Natural killer cell (primary cell): ENCODE measurements around the gene NDFIP1. TPM values are rescaled to one million over a fixed set of nuclear protein-coding genes. Genes with fewer than 3 reads are reported as not detected.

Experiments
- ATAC-seq, 3 donors: fragments of 150-1000 bp in 2 of 3; fragments of 200-7000 bp in 1 of 3; cut with Tn5 transposase; 1 replicate in 1 of 3; 2 replicates in 2 of 3; pipeline ENCODE4 v1.10.0; 2021; ENCODE audit warnings: mild to moderate bottlenecking in 2 of 3, moderate library complexity in 2 of 3
- DNase-seq, 2 donors: peaks; one replicate each; pipeline versions ENCODE4 v3.0.0 to v3.0.0-alpha.2; 2013 to 2021; ENCODE audit warnings: mixed read lengths in 1 of 2
- H3K27ac ChIP-seq: one replicate; pipeline ENCODE4 v1.5.1; 2013; ENCODE audit warnings: mild to moderate bottlenecking, low read length
- H3K27me3 ChIP-seq: one replicate; pipeline ENCODE4 v1.6.1; 2013; ENCODE audit warnings: low read length; ENCODE audit not compliant: control insufficient read depth, insufficient read depth
- H3K36me3 ChIP-seq: one replicate; pipeline ENCODE4 v1.6.1; 2013; ENCODE audit warnings: low read length; ENCODE audit not compliant: control insufficient read depth, insufficient read depth
- H3K4me1 ChIP-seq: one replicate; pipeline ENCODE4 v1.6.1; 2013; ENCODE audit warnings: low read length; ENCODE audit not compliant: control insufficient read depth, insufficient read depth
- H3K4me3 ChIP-seq: one replicate; pipeline ENCODE4 v1.5.1; 2013; ENCODE audit warnings: low read length
- H3K9me3 ChIP-seq: one replicate; pipeline ENCODE4 v1.6.1; 2013; ENCODE audit warnings: low read length; ENCODE audit not compliant: control insufficient read depth, insufficient read depth
- H3K27ac Mint-ChIP-seq, 2 donors: one replicate each; pipeline ENCODE4 v1.8.0; 2022; ENCODE audit warnings: mild to moderate bottlenecking in 2 of 2, mixed read lengths in 2 of 2, moderate library complexity in 1 of 2
- H3K27me3 Mint-ChIP-seq, 2 donors: one replicate each; pipeline ENCODE4 v1.8.0; 2022; ENCODE audit warnings: low read depth in 2 of 2, mixed read lengths in 2 of 2
- H3K36me3 Mint-ChIP-seq: one replicate; pipeline ENCODE4 v1.8.0; 2022; ENCODE audit warnings: mixed read lengths
- H3K4me1 Mint-ChIP-seq, 2 donors: one replicate each; pipeline ENCODE4 v1.8.0; 2022; ENCODE audit warnings: mixed read lengths in 2 of 2
- H3K4me3 Mint-ChIP-seq: one replicate; pipeline ENCODE4 v1.8.0; 2022; ENCODE audit warnings: mild to moderate bottlenecking, moderate library complexity, mixed read lengths
- H3K9me3 Mint-ChIP-seq, 2 donors: one replicate each; pipeline ENCODE4 v1.8.0; 2022; ENCODE audit warnings: mixed read lengths in 2 of 2
- WGBS: methylation state at CpG from one replicate; pipeline ENCODE4 v1.1.7; 2013; ENCODE audit warnings: missing lambda C conversion rate; ENCODE audit not compliant: insufficient coverage; 5-methylcytosine and 5-hydroxymethylcytosine counted together
- intact Hi-C: fragments of 100-400 bp; cut with micrococcal nuclease; formaldehyde crosslinking; loops from one replicate; pipeline ENCODE4 v1.14.2; 2022
- total RNA-seq, 4 donors: library from RNA; stranded (reverse); fragments of 120-200 nt in 1 of 4; gene quantifications; one replicate each; pipeline versions ENCODE4 v1.2.3 to v1.2.4, GENCODE V29; 2013 to 2022
- TF ChIP-seq, protein P1 (sequence below): fragments of 200-600 bp; IDR thresholded peaks from one replicate; pipeline ENCODE4 v1.8.0; 2022; ENCODE audit warnings: antibody characterized with exemption

The NDFIP1 gene
- total RNA-seq, 3 donors from 2014 or later (not counting 1 experiment from before 2014, with no cell fraction given) = 45.4 to 57.6 (median 51.7) TPM

DNA sequence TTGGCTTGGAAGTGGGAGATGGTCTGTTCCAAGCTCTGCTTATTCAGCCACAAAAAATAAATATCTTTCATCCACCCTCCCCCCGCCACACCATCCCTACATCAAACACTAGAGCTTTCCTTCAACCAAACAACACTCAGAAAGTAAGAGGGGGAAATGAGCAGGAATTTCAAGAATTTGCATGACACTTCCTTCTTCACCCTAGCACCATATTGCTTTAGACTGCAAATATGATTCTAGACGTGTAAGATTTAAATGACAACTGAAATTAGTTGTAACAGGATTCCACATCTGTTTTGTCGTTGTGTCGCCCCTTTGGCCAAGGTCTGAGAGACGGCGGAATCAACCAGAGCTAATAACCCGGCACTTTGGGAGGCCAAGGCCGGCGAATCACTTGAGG is 88.5 kb downstream of the NDFIP1 start:
- H3K4me3 Mint-ChIP-seq = no peak overlapping the region
- no peaks in the 10 kb centered on the region for H3K27me3 ChIP-seq
- no peak overlapping the region for H3K27ac ChIP-seq
- no peaks in the 10 kb centered on the region for H3K36me3 Mint-ChIP-seq
- H3K4me1 Mint-ChIP-seq = no peaks in the 10 kb centered on the region
- no peak overlapping the region for H3K27ac Mint-ChIP-seq
- 96% methylated on average over 8 of the region's 9 CpGs for WGBS
- no peaks in the 10 kb centered on the region for H3K36me3 ChIP-seq
- TF ChIP-seq, protein P1, sequence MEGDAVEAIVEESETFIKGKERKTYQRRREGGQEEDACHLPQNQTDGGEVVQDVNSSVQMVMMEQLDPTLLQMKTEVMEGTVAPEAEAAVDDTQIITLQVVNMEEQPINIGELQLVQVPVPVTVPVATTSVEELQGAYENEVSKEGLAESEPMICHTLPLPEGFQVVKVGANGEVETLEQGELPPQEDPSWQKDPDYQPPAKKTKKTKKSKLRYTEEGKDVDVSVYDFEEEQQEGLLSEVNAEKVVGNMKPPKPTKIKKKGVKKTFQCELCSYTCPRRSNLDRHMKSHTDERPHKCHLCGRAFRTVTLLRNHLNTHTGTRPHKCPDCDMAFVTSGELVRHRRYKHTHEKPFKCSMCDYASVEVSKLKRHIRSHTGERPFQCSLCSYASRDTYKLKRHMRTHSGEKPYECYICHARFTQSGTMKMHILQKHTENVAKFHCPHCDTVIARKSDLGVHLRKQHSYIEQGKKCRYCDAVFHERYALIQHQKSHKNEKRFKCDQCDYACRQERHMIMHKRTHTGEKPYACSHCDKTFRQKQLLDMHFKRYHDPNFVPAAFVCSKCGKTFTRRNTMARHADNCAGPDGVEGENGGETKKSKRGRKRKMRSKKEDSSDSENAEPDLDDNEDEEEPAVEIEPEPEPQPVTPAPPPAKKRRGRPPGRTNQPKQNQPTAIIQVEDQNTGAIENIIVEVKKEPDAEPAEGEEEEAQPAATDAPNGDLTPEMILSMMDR = no peak
- H3K9me3 ChIP-seq = no peaks in the 10 kb centered on the region
- H3K27me3 Mint-ChIP-seq = peaks cover 0 to 7% of the 10 kb centered on the region in 2 donors
- no peaks in the 10 kb centered on the region for H3K4me1 ChIP-seq
- intact Hi-C loops = no loop called here
- ATAC-seq = no peak
- H3K4me3 ChIP-seq = no peak overlapping the region
- no peak for DNase-seq
- no peaks in the 10 kb centered on the region for H3K9me3 Mint-ChIP-seq

DNA sequence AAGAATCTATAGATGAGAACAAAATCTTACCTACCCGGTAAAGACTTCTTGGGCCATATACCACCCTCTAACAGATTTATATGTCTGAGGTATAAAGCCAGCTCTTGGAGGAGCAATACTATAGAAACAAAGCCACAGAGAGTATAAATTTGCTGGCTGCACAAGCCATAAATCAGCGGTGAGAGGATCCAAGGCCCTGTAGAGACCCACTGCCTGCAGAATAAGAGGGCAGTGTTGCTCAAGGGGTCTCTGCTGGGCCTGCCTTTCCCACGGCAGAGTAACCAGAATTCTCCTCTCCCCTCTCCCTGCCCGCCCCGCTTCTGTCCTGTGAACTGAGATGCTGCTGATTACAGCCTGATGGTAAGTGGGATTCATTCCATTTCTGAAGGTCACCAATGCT is 89.2 kb downstream of the NDFIP1 start:
- H3K27me3 ChIP-seq = no peaks in the 10 kb centered on the region
- intact Hi-C loops = no loop called here
- H3K27ac Mint-ChIP-seq = no peak overlapping the region
- TF ChIP-seq, protein P1 = no peak
- no peak overlapping the region for H3K4me3 Mint-ChIP-seq
- H3K27me3 Mint-ChIP-seq = peaks cover 2 to 7% of the 10 kb centered on the region in 2 donors
- WGBS = 94% methylated on average over 4 of the region's 5 CpGs
- H3K4me1 Mint-ChIP-seq = no peaks in the 10 kb centered on the region
- no peak overlapping the region for H3K4me3 ChIP-seq
- H3K9me3 ChIP-seq = no peaks in the 10 kb centered on the region
- H3K4me1 ChIP-seq = no peaks in the 10 kb centered on the region
- H3K9me3 Mint-ChIP-seq = no peaks in the 10 kb centered on the region
- no peaks in the 10 kb centered on the region for H3K36me3 Mint-ChIP-seq
- no peak overlapping the region for H3K27ac ChIP-seq
- H3K36me3 ChIP-seq = no peaks in the 10 kb centered on the region
- no peak for ATAC-seq
- DNase-seq = no peak

DNA sequence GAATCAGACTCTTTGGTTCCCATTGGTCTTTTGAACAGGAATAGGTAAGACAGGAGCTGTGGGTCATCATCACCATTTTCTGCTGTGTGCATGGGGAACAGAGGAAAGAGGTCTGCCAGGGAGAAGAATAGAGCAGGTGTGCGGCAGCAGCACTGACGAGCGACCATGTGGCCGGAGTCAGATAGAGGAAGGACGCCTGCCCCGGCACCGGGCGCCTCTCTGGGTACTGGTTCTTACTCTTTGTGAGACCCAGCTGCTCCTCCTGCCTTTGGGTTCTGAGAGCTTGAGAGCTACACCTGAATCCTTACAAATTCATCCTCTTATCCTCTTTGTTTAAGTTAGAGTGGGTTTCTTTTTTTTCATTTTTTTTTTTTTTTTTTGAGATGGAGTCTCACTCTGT is 90.8 kb downstream of the NDFIP1 start:
- H3K9me3 Mint-ChIP-seq = no peaks in the 10 kb centered on the region
- Histone ChIP-seq H3K9me3 (no peaks in the 10 kb centered on the region), H3K4me3 (no peak overlapping the region), H3K27ac (no peak overlapping the region), H3K36me3 (no peaks in the 10 kb centered on the region), H3K4me1 (no peaks in the 10 kb centered on the region), H3K27me3 (no peaks in the 10 kb centered on the region)
- no peaks in the 10 kb centered on the region for H3K4me1 Mint-ChIP-seq
- no peak for DNase-seq
- H3K36me3 Mint-ChIP-seq = no peaks in the 10 kb centered on the region
- no peak overlapping the region for H3K27ac Mint-ChIP-seq
- no peak for ATAC-seq
- intact Hi-C loops = no loop called here
- TF ChIP-seq, protein P1 = no peak
- no peak overlapping the region for H3K4me3 Mint-ChIP-seq
- peaks cover 3 to 7% of the 10 kb centered on the region in 2 donors for H3K27me3 Mint-ChIP-seq
- 96% methylated on average over 7 of the region's 8 CpGs for WGBS

DNA sequence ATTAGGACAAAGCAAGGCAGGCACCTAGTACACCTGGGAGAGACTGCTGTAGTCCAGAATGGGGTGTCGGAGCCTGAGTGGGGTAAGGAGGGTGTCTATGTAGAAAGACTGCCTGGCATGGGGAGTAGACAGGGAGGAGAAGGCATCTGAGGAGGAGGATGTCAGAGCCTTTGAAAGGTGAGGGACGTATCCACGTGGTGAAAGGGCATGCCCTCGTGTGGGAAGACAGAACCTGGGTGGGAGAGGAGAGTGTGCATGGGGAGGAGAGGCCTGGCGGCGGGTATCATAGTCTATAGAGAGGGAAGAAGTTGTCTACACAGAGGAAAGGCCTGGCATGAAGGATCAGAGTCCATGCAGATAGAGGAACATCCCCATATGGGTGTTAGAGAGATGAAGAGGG is 91.8 kb downstream of the NDFIP1 start:
- WGBS = 58% methylated on average over 6 of the region's 6 CpGs
- Histone ChIP-seq H3K36me3 (no peaks in the 10 kb centered on the region), H3K4me1 (no peaks in the 10 kb centered on the region), H3K27ac (no peak overlapping the region), H3K27me3 (no peaks in the 10 kb centered on the region), H3K4me3 (no peak overlapping the region), H3K9me3 (no peaks in the 10 kb centered on the region)
- Mint-ChIP-seq H3K36me3 (no peaks in the 10 kb centered on the region), H3K27me3 (peaks cover 3 to 7% of the 10 kb centered on the region in 2 donors), H3K4me1 (no peaks in the 10 kb centered on the region), H3K27ac (no peak overlapping the region), H3K4me3 (no peak overlapping the region), H3K9me3 (no peaks in the 10 kb centered on the region)
- TF ChIP-seq, protein P1 = no peak
- intact Hi-C loops = no loop called here
- ATAC-seq (no peak), DNase-seq (no peak)
